T-cell (primary cell): ENCODE measurements around the gene CYFIP1. TPM values are rescaled to one million over a fixed set of nuclear protein-coding genes. Genes with fewer than 3 reads are reported as not detected.

Experiments
- ATAC-seq, 4 experiments: fragments of 200-7000 bp in 3 of 4; fragments of 150-1000 bp in 1 of 4; cut with Tn5 transposase; replicated peaks in 1 of 4; 1 replicate in 3 of 4; 2 replicates in 1 of 4; pipeline ENCODE4 v1.10.0; 2021; ENCODE audit warnings: moderate library complexity in 3 of 4, mild to moderate bottlenecking in 2 of 4, moderate number of reproducible peaks in 1 of 4
- CTCF ChIA-PET, 2 donors: fragments of 300-600 bp; sonication (Branson Sonifier 250); formaldehyde crosslinking; loops; one replicate each; lab custom pipeline; 2022; ENCODE audit warnings: antibody characterized with exemption in 2 of 2; lab: Charles Lee
- POLR2A ChIA-PET, 2 donors: fragments of 300-600 bp; sonication (Branson Sonifier 250); formaldehyde crosslinking; loops; one replicate each; lab custom pipeline; 2022; ENCODE audit warnings: antibody characterized with exemption in 2 of 2; lab: Charles Lee
- DNase-seq, 35 experiments: peaks; one replicate each; pipeline versions ENCODE4 v3.0.0 to v3.0.0-alpha.2; 2013 to 2023
- H3K27ac ChIP-seq: one replicate; pipeline ENCODE4 v1.5.1; 2013; ENCODE audit warnings: low read length
- H3K27me3 ChIP-seq, 2 experiments: replicated peaks in 1 of 2; 1 replicate in 1 of 2; 2 replicates in 1 of 2; pipeline versions ENCODE4 v1.6.1 to v1.7.0; 2013; ENCODE audit warnings: low read length in 1 of 2, mixed read lengths in 1 of 2; ENCODE audit not compliant: control insufficient read depth in 2 of 2, insufficient read depth in 2 of 2; ENCODE audit errors: extremely low read depth in 1 of 2
- H3K36me3 ChIP-seq, 2 donors: 1 replicate in 1 of 2; 2 replicates in 1 of 2; pipeline versions ENCODE4 v1.6.1 to v1.7.0; 2013; ENCODE audit warnings: low read length in 1 of 2; ENCODE audit not compliant: control insufficient read depth in 2 of 2, insufficient read depth in 1 of 2; ENCODE audit errors: extremely low read depth in 1 of 2
- H3K4me1 ChIP-seq, 2 experiments: 1 replicate in 1 of 2; 2 replicates in 1 of 2; pipeline versions ENCODE4 v1.6.1 to v1.7.0; 2013; ENCODE audit warnings: low read length in 2 of 2, mixed read lengths in 1 of 2; ENCODE audit not compliant: insufficient read depth in 2 of 2, control insufficient read depth in 1 of 2; ENCODE audit errors: extremely low read depth in 1 of 2
- H3K4me3 ChIP-seq, 2 donors: 1 replicate in 1 of 2; 2 replicates in 1 of 2; pipeline versions ENCODE4 v1.5.1 to v1.7.0; 2013; ENCODE audit warnings: mild to moderate bottlenecking in 2 of 2, low read length in 1 of 2, moderate library complexity in 1 of 2; ENCODE audit not compliant: control insufficient read depth in 1 of 2; ENCODE audit errors: extremely low read depth in 1 of 2
- H3K9me3 ChIP-seq: 2 replicates; pipeline ENCODE4 v1.7.0; 2013
- H3K27ac Mint-ChIP-seq, 2 donors: one replicate each; pipeline ENCODE4 v1.8.0; 2020 to 2021; ENCODE audit warnings: mild to moderate bottlenecking in 2 of 2, mixed read lengths in 2 of 2
- H3K27me3 Mint-ChIP-seq, 2 donors: one replicate each; pipeline ENCODE4 v1.8.0; 2021 to 2022; ENCODE audit warnings: mixed read lengths in 2 of 2
- H3K36me3 Mint-ChIP-seq: one replicate; pipeline ENCODE4 v1.8.0; 2021; ENCODE audit warnings: mixed read lengths
- H3K4me1 Mint-ChIP-seq, 3 donors: one replicate each; pipeline ENCODE4 v1.8.0; 2020 to 2022; ENCODE audit warnings: mixed read lengths in 3 of 3, mild to moderate bottlenecking in 1 of 3
- H3K4me3 Mint-ChIP-seq, 3 donors: one replicate each; pipeline ENCODE4 v1.8.0; 2020 to 2022; ENCODE audit warnings: mild to moderate bottlenecking in 3 of 3, mixed read lengths in 3 of 3, moderate library complexity in 3 of 3
- H3K9me3 Mint-ChIP-seq, 3 donors: one replicate each; pipeline ENCODE4 v1.8.0; 2020 to 2022; ENCODE audit warnings: mixed read lengths in 3 of 3
- WGBS: methylation state at CpG from one replicate; pipeline ENCODE4 v1.1.5; 2013; ENCODE audit warnings: missing lambda C conversion rate; ENCODE audit not compliant: insufficient coverage; 5-methylcytosine and 5-hydroxymethylcytosine counted together
- total RNA-seq, 35 experiments: library from RNA in 6 of 35; stranded (reverse) in 6 of 35; fragments of 120-200 nt in 1 of 35; gene quantifications; one replicate each; pipeline versions ENCODE4 v1.2.1 to v1.2.4 and lab custom pipeline; 2013 to 2026

Gene CYFIP1
- total RNA-seq, 5 donors from 2014 or later (not counting 1 experiment from before 2014, with no cell fraction given) = 3.8 to 10.2 (median 7.9) TPM

DNA sequence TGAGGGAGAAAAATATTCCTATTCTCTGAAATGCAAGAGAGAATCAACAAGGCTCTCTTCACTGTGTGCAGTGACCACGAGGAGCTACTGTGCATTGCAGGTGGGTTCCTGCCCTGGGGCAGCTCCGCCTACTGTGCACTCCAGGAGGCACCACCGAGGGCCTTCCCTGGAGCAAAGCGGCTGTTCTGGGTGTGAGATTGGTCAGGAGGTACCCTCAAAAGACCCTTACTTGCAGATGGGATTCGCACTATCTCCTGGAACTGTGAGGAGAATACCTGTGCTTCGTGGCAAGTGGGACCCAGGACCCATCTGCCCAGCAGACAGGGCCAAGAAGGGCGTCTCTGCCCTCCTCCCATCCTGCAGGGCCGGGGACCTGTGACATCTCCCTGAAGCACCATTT lies 68.9 kb downstream of the CYFIP1 start:
- Mint-ChIP-seq H3K27me3 (no peaks in the 10 kb centered on the region), H3K27ac (no peak overlapping the region), H3K9me3 (no peaks in the 10 kb centered on the region), H3K4me1 (no peaks in the 10 kb centered on the region), H3K4me3 (no peak overlapping the region), H3K36me3 (peaks cover 10% of the 10 kb centered on the region)
- H3K27me3 ChIP-seq = no peaks in the 10 kb centered on the region
- H3K9me3 ChIP-seq = no peaks in the 10 kb centered on the region
- H3K36me3 ChIP-seq = peaks cover 0 to 3% of the 10 kb centered on the region in 2 donors
- no peaks in the 10 kb centered on the region for H3K4me1 ChIP-seq
- no peak overlapping the region for H3K27ac ChIP-seq
- ATAC-seq = no peak
- no peak overlapping the region for H3K4me3 ChIP-seq
- ChIA-PET CTCF (no interaction called here), POLR2A (no interaction called here)
- 75% methylated on average over 4 of the region's 8 CpGs for WGBS
- DNase-seq = no peak

DNA sequence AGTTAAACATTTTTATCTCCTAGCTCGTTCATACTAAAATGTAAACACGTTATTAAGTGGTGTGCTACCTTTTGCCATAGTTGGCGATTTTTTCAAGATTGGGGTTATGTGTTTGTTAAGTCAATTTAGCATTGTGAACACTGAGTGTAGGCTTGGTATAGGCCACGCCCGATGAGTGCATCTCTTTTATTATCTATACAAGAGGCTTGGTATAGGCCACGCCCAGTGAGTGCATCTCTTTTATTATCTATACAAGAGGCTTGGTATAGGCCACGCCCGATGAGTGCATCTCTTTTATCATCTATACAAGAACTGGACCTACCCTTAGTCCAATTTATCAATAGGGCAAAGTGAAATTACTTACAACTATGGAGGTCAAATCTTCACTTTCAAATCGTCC lies 71.3 kb downstream of the CYFIP1 start:
- Mint-ChIP-seq H3K9me3 (no peaks in the 10 kb centered on the region), H3K27me3 (no peaks in the 10 kb centered on the region), H3K4me1 (no peaks in the 10 kb centered on the region), H3K36me3 (peaks cover 7% of the 10 kb centered on the region), H3K27ac (no peak overlapping the region), H3K4me3 (no peak overlapping the region)
- no peak overlapping the region for H3K27ac ChIP-seq
- H3K27me3 ChIP-seq = no peaks in the 10 kb centered on the region
- ATAC-seq (no peak), DNase-seq (no peak)
- no peaks in the 10 kb centered on the region for H3K9me3 ChIP-seq
- H3K4me1 ChIP-seq = no peaks in the 10 kb centered on the region
- H3K4me3 ChIP-seq = no peak overlapping the region
- CTCF ChIA-PET = no interaction called here
- H3K36me3 ChIP-seq = peaks cover 0 to 3% of the 10 kb centered on the region in 2 donors
- POLR2A ChIA-PET = no interaction called here
- WGBS = 100% methylated on average over 1 of the region's 9 CpGs

DNA sequence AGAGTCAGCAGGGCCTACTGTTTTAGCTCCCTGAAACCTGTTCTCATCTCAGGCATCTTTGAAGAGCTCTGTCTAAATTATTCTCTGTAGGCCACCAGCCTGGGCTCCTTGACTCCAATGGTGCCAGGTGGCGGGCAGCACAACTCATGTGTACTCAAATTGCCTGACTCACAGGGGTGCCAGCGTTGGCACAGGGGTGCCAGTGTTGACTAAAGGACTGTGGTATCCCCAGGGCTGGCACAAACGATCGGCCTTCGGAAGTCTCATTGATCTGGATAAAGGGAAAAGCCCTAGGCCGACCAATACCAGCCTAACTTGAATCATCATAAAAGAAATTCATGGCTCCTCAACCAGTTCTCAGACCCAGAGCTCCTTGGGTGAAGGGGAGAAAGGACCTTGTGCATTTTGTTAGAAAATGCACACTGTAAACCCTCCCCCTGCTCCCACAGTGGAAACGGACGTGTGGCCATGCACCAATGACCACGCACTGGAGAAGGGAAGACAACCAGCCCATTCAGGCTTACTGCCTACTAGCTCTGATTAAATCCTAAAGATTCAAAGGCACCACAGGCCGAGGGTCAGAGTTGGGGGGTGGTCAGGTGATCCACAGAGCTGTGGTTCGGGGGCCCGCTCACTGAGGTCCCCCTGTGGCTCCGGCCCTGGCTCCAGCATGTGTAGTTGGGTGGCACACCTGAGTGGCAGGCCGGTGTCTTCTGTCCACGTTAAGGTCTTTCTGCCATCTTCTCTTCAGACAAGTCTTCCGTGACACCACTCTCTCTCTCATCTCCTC lies 72.8 kb downstream of the CYFIP1 start:
- DNase-seq (no peak), ATAC-seq (no peak)
- ChIA-PET CTCF (no interaction called here), POLR2A (no interaction called here)
- no peak overlapping the region for H3K27ac ChIP-seq
- H3K27me3 Mint-ChIP-seq = no peaks in the 10 kb centered on the region
- H3K9me3 Mint-ChIP-seq = no peaks in the 10 kb centered on the region
- WGBS = 87% methylated on average over 9 of the region's 16 CpGs
- H3K27ac Mint-ChIP-seq = no peak overlapping the region
- peaks cover 0 to 3% of the 10 kb centered on the region in 2 donors for H3K36me3 ChIP-seq
- no peak overlapping the region for H3K4me3 Mint-ChIP-seq
- H3K36me3 Mint-ChIP-seq = peaks cover 10% of the 10 kb centered on the region
- no peaks in the 10 kb centered on the region for H3K27me3 ChIP-seq
- H3K4me3 ChIP-seq = no peak overlapping the region
- no peaks in the 10 kb centered on the region for H3K9me3 ChIP-seq
- H3K4me1 Mint-ChIP-seq = no peaks in the 10 kb centered on the region
- H3K4me1 ChIP-seq = no peaks in the 10 kb centered on the region

DNA sequence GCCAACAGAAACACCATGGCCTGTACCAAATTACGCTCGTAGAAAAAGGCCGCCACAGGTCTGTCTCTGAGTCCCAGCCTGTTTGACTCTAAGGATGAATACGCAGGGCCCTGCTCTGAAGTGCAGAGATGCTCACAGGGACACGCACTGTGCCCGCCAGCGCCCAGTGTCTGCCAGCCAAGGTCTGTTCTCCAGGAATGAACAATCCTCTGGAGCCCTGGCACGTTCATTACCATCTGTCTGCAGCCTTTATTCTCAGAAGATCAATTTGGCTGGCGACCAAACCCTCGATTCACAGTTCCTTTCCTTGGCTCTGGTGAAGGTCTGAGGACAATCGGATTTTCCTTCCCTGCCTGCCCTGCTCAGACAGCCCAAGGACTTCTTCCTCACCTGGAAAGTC lies 75.4 kb downstream of the CYFIP1 start:
- CTCF ChIA-PET = no interaction called here
- WGBS = 92% methylated on average over 10 of the region's 11 CpGs

DNA sequence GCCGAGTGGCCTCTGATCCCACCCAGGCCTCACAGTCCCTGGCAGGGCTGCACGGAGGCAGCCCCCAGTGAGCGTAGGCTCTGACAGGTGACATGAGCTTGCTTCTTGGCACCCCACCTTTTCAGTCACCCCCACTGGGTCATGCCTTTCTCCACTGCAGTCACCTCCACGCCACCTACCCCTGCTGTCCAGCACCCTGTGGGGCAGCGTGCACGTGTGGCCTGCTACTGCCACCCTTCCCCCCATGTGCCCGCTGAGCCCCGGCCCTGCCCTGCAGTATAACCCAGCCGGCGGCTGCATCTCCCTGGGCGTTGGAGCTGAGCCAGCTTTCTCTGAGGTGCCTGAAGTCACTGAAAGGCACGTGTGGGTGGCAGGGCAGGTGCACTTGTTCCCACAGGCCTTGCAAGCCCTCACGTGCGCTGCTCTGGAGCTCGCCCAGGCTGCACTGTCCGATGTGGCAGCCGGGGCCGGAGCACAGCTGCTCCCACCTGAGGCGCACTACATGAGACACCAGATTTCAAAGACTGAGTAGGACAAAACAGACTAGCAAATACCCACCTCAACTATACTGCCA lies 76.1 kb downstream of the CYFIP1 start:
- Histone ChIP-seq H3K36me3 (no peaks in the 10 kb centered on the region), H3K9me3 (no peaks in the 10 kb centered on the region), H3K4me3 (no peak overlapping the region), H3K27me3 (no peaks in the 10 kb centered on the region), H3K27ac (no peak overlapping the region), H3K4me1 (no peaks in the 10 kb centered on the region)
- DNase-seq (no peak), ATAC-seq (no peak)
- H3K4me1 Mint-ChIP-seq = no peaks in the 10 kb centered on the region
- ChIA-PET CTCF (no interaction called here), POLR2A (no interaction called here)
- H3K9me3 Mint-ChIP-seq = no peaks in the 10 kb centered on the region
- H3K27me3 Mint-ChIP-seq = no peaks in the 10 kb centered on the region
- 84% methylated on average over 14 of the region's 19 CpGs for WGBS
- peaks cover 10% of the 10 kb centered on the region for H3K36me3 Mint-ChIP-seq
- H3K27ac Mint-ChIP-seq = no peak overlapping the region
- no peak overlapping the region for H3K4me3 Mint-ChIP-seq

More for the DNA sequence above, 75.4 kb downstream of the CYFIP1 start:
- Mint-ChIP-seq H3K4me1 (no peaks in the 10 kb centered on the region), H3K9me3 (no peaks in the 10 kb centered on the region), H3K27me3 (no peaks in the 10 kb centered on the region), H3K27ac (no peak overlapping the region), H3K36me3 (peaks cover 10% of the 10 kb centered on the region), H3K4me3 (no peak overlapping the region)
- Histone ChIP-seq H3K4me1 (no peaks in the 10 kb centered on the region), H3K27me3 (no peaks in the 10 kb centered on the region), H3K4me3 (no peak overlapping the region), H3K27ac (no peak overlapping the region), H3K36me3 (peaks cover 0 to 3% of the 10 kb centered on the region in 2 donors), H3K9me3 (no peaks in the 10 kb centered on the region)
- POLR2A ChIA-PET = no interaction called here
- ATAC-seq = no peak
- DNase-seq = no peak

DNA sequence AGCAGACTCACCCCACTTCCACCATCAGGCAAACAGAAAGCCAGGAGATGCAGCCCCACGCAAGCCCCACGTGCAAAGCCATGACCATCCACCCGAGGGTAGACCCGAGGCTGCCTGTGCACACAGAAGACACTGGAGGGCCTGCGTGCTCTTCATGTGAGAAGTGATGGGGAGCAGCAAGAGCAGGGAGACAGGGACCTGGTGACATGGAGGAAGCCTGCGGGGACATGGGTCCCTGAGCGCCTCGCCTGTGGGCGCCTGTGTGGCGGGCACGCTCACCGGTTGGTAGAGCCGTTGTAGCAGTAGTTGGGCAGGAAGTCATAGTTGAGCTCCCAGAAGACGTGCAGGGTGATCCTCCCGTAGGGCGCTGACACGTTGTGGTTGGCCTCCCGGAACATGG lies 76.7 kb downstream of the CYFIP1 start:
- H3K27ac Mint-ChIP-seq = no peak overlapping the region
- POLR2A ChIA-PET = no interaction called here

More for the DNA sequence above, 76.7 kb downstream of the CYFIP1 start:
- H3K9me3 Mint-ChIP-seq = no peaks in the 10 kb centered on the region
- no peaks in the 10 kb centered on the region for H3K27me3 Mint-ChIP-seq
- Histone ChIP-seq H3K4me1 (no peaks in the 10 kb centered on the region), H3K9me3 (no peaks in the 10 kb centered on the region), H3K27ac (no peak overlapping the region), H3K36me3 (no peaks in the 10 kb centered on the region), H3K4me3 (no peak overlapping the region), H3K27me3 (no peaks in the 10 kb centered on the region)
- CTCF ChIA-PET = no interaction called here
- no peak for DNase-seq
- 94% methylated on average over 16 of the region's 18 CpGs for WGBS
- peaks cover 6% of the 10 kb centered on the region for H3K36me3 Mint-ChIP-seq
- no peak for ATAC-seq
- no peaks in the 10 kb centered on the region for H3K4me1 Mint-ChIP-seq
- H3K4me3 Mint-ChIP-seq = no peak overlapping the region
